Astrocyte of the spinal cord (primary cell): ENCODE data around the gene DGKG.

Source experiments
- DNase-seq: peaks from one replicate; pipeline ENCODE4 v3.0.0; 2011; ENCODE audit warnings: low read depth, low spot score
- H3K4me3 ChIP-seq: 2 replicates; pipeline ENCODE4 v1.5.1; 2011; ENCODE audit warnings: low read depth, mild to moderate bottlenecking, low read length, moderate library complexity
- CTCF ChIP-seq: IDR thresholded peaks from 2 replicates; pipeline ENCODE4 v1.5.1; 2012; ENCODE audit warnings: low read depth, mild to moderate bottlenecking, low read length, inconsistent platforms
- in situ Hi-C: cut with HindIII; loops from 2 replicates; pipeline ENCODE4 v1.10.0; 2017; ENCODE audit warnings: low sequenced_read_pairs

The DGKG gene

GRCh38 chr3:186217820-186218164 lies 144.2 kb downstream of the DGKG start:
- no peak for TF ChIP-seq CTCF
- DNase-seq: no peak
- in situ Hi-C loops: no loop called here
- no peak overlapping the region for H3K4me3 ChIP-seq

- H3K4me3 ChIP-seq: no peak overlapping the region
- in situ Hi-C loops: no loop called here
- DNase-seq: no peak
- TF ChIP-seq CTCF: no peak
Observed at GRCh38 chr3:186216900-186217819, 144.9 kb downstream of the DGKG start.

- in situ Hi-C loops: no loop called here
- no peak for TF ChIP-seq CTCF
- no peak overlapping the region for H3K4me3 ChIP-seq
- DNase-seq: peak; percentile 45
Observed at GRCh38 chr3:186214670-186215069, 147.4 kb downstream of the DGKG start.

GRCh38 chr3:186213946-186214345 lies 148.1 kb downstream of the DGKG start:
- in situ Hi-C loops: no loop called here
- DNase-seq: no peak
- H3K4me3 ChIP-seq: no peak overlapping the region

GRCh38 chr3:186212611-186213010 lies 149.4 kb downstream of the DGKG start:
- DNase-seq: no peak
- in situ Hi-C loops: no loop called here
- no peak for TF ChIP-seq CTCF
- no peak overlapping the region for H3K4me3 ChIP-seq

More at GRCh38 chr3:186213946-186214345, 148.1 kb downstream of the DGKG start:
- no peak for TF ChIP-seq CTCF

- in situ Hi-C loops: no loop called here
- no peak overlapping the region for H3K4me3 ChIP-seq
- no peak for TF ChIP-seq CTCF
- DNase-seq: no peak
Observed at GRCh38 chr3:186210852-186211500, 151.1 kb downstream of the DGKG start.
